Fibroblast of the aortic adventitia (primary cell): ENCODE data around the gene RANBP10. TPM values are rescaled to one million over a fixed set of nuclear protein-coding genes. Genes with fewer than 3 reads are reported as not detected.
A peak's percentile ranks its signal among the peaks of the same experiment; 100 is the strongest.

ENCODE experiments used
- DNase-seq: peaks from one replicate; pipeline ENCODE4 v3.0.0-alpha.2; 2010; ENCODE audit warnings: low read depth
- H3K4me3 ChIP-seq: 2 replicates; pipeline ENCODE4 v1.5.1; 2011; ENCODE audit warnings: low read depth, mild to moderate bottlenecking, control low read depth, low read length, moderate library complexity
- CTCF ChIP-seq: IDR thresholded peaks from 2 replicates; pipeline ENCODE4 v1.5.1; 2011; ENCODE audit warnings: mild to moderate bottlenecking, low read length, control low read depth, inconsistent platforms; ENCODE audit not compliant: insufficient read depth
- total RNA-seq: library from RNA; depleted of rRNA; stranded (reverse); fragments of >200 nt; gene quantifications from 2 replicates; pipeline ENCODE4 v1.2.3, GENCODE V29; 2012; ENCODE audit warnings: low replicate concordance

RANBP10 gene
- total RNA-seq, 1 donor: 6.4 TPM

GRCh38 chr16:67846063-67846319 is 39.6 kb upstream of the RANBP10 start:
- DNase-seq: no peak
- H3K4me3 ChIP-seq: peak overlapping the region; percentile 83
- no peak for TF ChIP-seq CTCF

GRCh38 chr16:67845291-67846062 is 39.1 kb upstream of the RANBP10 start:
- no peak for DNase-seq
- peak overlapping the region; percentile 83 for H3K4me3 ChIP-seq
- TF ChIP-seq CTCF: no peak

GRCh38 chr16:67844497-67844896 is 38.1 kb upstream of the RANBP10 start:
- peak; percentile 55 for TF ChIP-seq CTCF
- peak overlapping the region; percentile 7 for H3K4me3 ChIP-seq
- DNase-seq: peak; percentile 47

GRCh38 chr16:67843343-67843765 is 37.0 kb upstream of the RANBP10 start:
- no peak for TF ChIP-seq CTCF
- peak overlapping the region; percentile 80 for H3K4me3 ChIP-seq
- DNase-seq: no peak

- peak; percentile 37 for TF ChIP-seq CTCF
- peak overlapping the region; percentile 80 for H3K4me3 ChIP-seq
- peak; percentile 54 for DNase-seq
Observed at GRCh38 chr16:67842509-67843342, 36.4 kb upstream of the RANBP10 start.

GRCh38 chr16:67841816-67842508 is 35.6 kb upstream of the RANBP10 start, which contains the start of gene THAP11:
THAP11 (plus strand) TSS chr16:67842320; CDS start chr16:67842555, 235 bp downstream.
- DNase-seq: peak; percentile 95
- H3K4me3 ChIP-seq: peak within 1 kb of the TSS; percentile 80
- TF ChIP-seq CTCF: peak; percentile 92
